Endothelial cell of umbilical vein (primary cell): ENCODE measurements around the gene DCHS1. TPM values are rescaled to one million over a fixed set of nuclear protein-coding genes. Genes with fewer than 3 reads are reported as not detected.

ENCODE experiments used
- BruUV-seq: library from RNA; stranded (reverse); fragments of 400-500 nt; replicated peaks from 2 replicates; lab custom pipeline; 2021; lab: Mats Ljungman, UMichigan
- CTCF ChIA-PET: fragments of 300-600, 350-600 bp; sonication (Branson Sonifier 250); formaldehyde crosslinking; loops from one replicate; lab custom pipeline; 2021; ENCODE audit warnings: antibody characterized with exemption, inconsistent platforms; lab: Charles Lee
- POLR2A ChIA-PET: fragments of 300-600, 350-600 bp; sonication (Branson Sonifier 250); formaldehyde crosslinking; loops from one replicate; lab custom pipeline; 2021; ENCODE audit warnings: antibody characterized with exemption, inconsistent platforms; lab: Charles Lee
- DNase-seq: peaks from one replicate; pipeline ENCODE4 v3.0.0-alpha.2; 2011; ENCODE audit warnings: low read depth, low spot score
- FAIRE-seq: peaks from 2 replicates; lab custom pipeline; 2011; peaks lifted over from hg19 to GRCh38; lab: Jason Lieb, UNC
- H2AFZ ChIP-seq: 2 replicates; pipeline ENCODE4 v1.6.0; 2012; ENCODE audit warnings: low read depth, low read length, control low read depth, inconsistent platforms
- H3K27ac ChIP-seq: 2 replicates; pipeline ENCODE4 v1.5.1; 2011; ENCODE audit warnings: low read depth, mild to moderate bottlenecking, control low read depth, low read length, moderate library complexity; ENCODE audit not compliant: insufficient read depth
- H3K27me3 ChIP-seq, 2 experiments: 2 replicates each; pipeline versions ENCODE4 v1.6.0 to v1.6.1; 2011; ENCODE audit warnings: low read length in 2 of 2, mixed read lengths in 1 of 2; ENCODE audit not compliant: control insufficient read depth in 2 of 2, insufficient read depth in 2 of 2
- H3K36me3 ChIP-seq, 2 experiments: 2 replicates in 1 of 2; 3 replicates in 1 of 2; pipeline ENCODE4 v1.5.1; 2011; ENCODE audit warnings: low read length in 2 of 2, mild to moderate bottlenecking in 1 of 2, moderate library complexity in 1 of 2; ENCODE audit not compliant: control insufficient read depth in 2 of 2, insufficient read depth in 2 of 2; ENCODE audit errors: extremely low read depth in 1 of 2
- H3K4me1 ChIP-seq: 3 replicates; pipeline ENCODE4 v1.5.1; 2011; ENCODE audit warnings: mild to moderate bottlenecking, low read length; ENCODE audit not compliant: control insufficient read depth, insufficient read depth; ENCODE audit errors: extremely low read depth
- H3K4me2 ChIP-seq: 2 replicates; pipeline ENCODE4 v1.6.1; 2011; ENCODE audit warnings: low read length, control low read depth, mixed read lengths; ENCODE audit not compliant: insufficient read depth
- H3K4me3 ChIP-seq, 3 experiments: fragments of 200-600 bp in 1 of 3; sonication (generic), shearing (Covaris generic) in 1 of 3; replicated peaks in 1 of 3; 2 replicates each; pipeline ENCODE4 v1.5.1; 2011 to 2016; ENCODE audit warnings: control low read depth in 3 of 3, low read length in 3 of 3, mild to moderate bottlenecking in 2 of 3, inconsistent platforms in 1 of 3, low read depth in 1 of 3, moderate library complexity in 1 of 3; ENCODE audit not compliant: insufficient read depth in 1 of 3
- H3K79me2 ChIP-seq: 2 replicates; pipeline ENCODE4 v1.6.0; 2012; ENCODE audit warnings: low read length, inconsistent platforms; ENCODE audit not compliant: control insufficient read depth, insufficient read depth
- H3K9ac ChIP-seq: replicated peaks from 2 replicates; pipeline ENCODE3; 2011; ENCODE audit warnings: low read length, control low read depth; ENCODE audit not compliant: insufficient read depth; ENCODE audit errors: extremely low read depth
- H3K9me1 ChIP-seq: replicated peaks from 3 replicates; pipeline ENCODE4 v1.6.0; 2011; ENCODE audit warnings: mild to moderate bottlenecking, low read length; ENCODE audit not compliant: control insufficient read depth, insufficient read depth; ENCODE audit errors: extremely low read depth
- H3K9me3 ChIP-seq: replicated peaks from 2 replicates; pipeline ENCODE4 v1.5.1; 2012; ENCODE audit warnings: low read length, inconsistent platforms; ENCODE audit not compliant: control insufficient read depth, insufficient read depth
- H4K20me1 ChIP-seq: replicated peaks from 2 replicates; pipeline ENCODE3; 2011; ENCODE audit warnings: mild to moderate bottlenecking, low read length; ENCODE audit not compliant: control insufficient read depth, insufficient read depth; ENCODE audit errors: extremely low read depth
- GATA2 ChIP-seq: IDR thresholded peaks from 2 replicates; pipeline ENCODE4 v1.7.0; 2011; ENCODE audit warnings: low read depth, mild to moderate bottlenecking, moderate library complexity, mixed read lengths, low read length; ENCODE audit not compliant: insufficient read length, insufficient read depth
- JUN ChIP-seq: IDR thresholded peaks from 2 replicates; pipeline ENCODE4 v1.6.1; 2011; ENCODE audit warnings: borderline replicate concordance, low read depth; ENCODE audit not compliant: insufficient read length, insufficient read depth
- MAX ChIP-seq: IDR thresholded peaks from 2 replicates; pipeline ENCODE4 v1.6.1; 2011; ENCODE audit not compliant: insufficient read depth, insufficient read length
- POLR2AphosphoS5 ChIP-seq: IDR thresholded peaks from 2 replicates; pipeline ENCODE4 v1.6.1; 2012; ENCODE audit warnings: low read depth, mild to moderate bottlenecking, control low read depth, low read length, moderate library complexity; ENCODE audit not compliant: insufficient read depth
- dilution Hi-C: fragments of 300-500 bp; cut with MboI; formaldehyde crosslinking; loops from one replicate; pipeline ENCODE4 v1.15.0; 2019; ENCODE audit warnings: low sequenced_read_pairs; ENCODE audit not compliant: extremely low pct_ligation_motif_present
- intact Hi-C: fragments of 100-400 bp; cut with micrococcal nuclease; formaldehyde crosslinking; loops from one replicate; pipeline ENCODE4 v1.10.0; 2022
- polyA plus RNA-seq, 4 experiments: library from polyadenylated mRNA; depleted of rRNA in 3 of 4; stranded (reverse) in 3 of 4; unstranded in 1 of 4; fragments of >200 nt; gene quantifications; 2 replicates each; pipeline versions ENCODE4 v1.2.1 to v1.2.3, GENCODE V29; 2011 to 2012; ENCODE audit warnings: missing spikeins in 1 of 4
- total RNA-seq: library from RNA; stranded (reverse); gene quantifications from 2 replicates; pipeline ENCODE4 v1.2.3, GENCODE V29; 2021
- TF ChIP-seq, protein P1 (sequence below), 2 donors: IDR thresholded peaks; 1 replicate in 1 of 2; 2 replicates in 1 of 2; pipeline ENCODE4 v1.5.1; 2011; ENCODE audit warnings: low read length in 2 of 2, mild to moderate bottlenecking in 2 of 2, moderate library complexity in 2 of 2, control low read depth in 1 of 2, inconsistent platforms in 1 of 2, low read depth in 1 of 2; ENCODE audit not compliant: insufficient read depth in 1 of 2; ENCODE audit errors: extremely low read depth in 1 of 2

The DCHS1 gene
- total and polyA plus RNA-seq, 2 donors (not counting 3 experiments of a cell fraction or from before 2014, with no cell fraction given) = 56.2 to 73.0 TPM

DNA sequence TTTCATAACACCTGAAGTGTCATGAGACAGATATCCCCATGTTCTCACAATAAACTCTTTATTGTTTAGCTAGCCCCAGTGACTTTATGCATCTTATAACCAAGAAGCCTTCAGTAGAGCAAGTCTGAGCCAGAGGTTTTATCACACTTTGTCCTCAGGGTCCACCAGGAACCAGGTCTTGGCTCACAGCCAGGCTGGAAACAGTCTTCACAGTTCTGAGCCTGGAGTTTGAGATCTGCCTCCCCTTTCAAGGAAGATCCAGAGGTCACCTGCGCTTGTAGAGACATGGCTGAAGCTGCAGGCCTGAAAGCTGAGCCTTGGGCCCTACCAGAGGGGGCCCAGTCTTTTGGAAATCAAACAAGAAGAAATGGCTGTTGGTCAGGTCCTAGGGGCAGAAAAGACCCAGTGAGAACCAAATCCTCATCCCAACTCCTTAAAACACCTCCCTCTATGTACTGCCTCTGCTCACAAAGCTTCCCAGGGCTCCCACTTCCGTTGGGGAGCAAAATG lies 55.7 kb downstream of the DCHS1 start:
- H3K9me3 ChIP-seq = no peaks in the 10 kb centered on the region
- DNase-seq = no peak
- H4K20me1 ChIP-seq = peaks cover 3% of the 10 kb centered on the region
- H3K4me2 ChIP-seq = no peak overlapping the region
- TF ChIP-seq MAX (no peak), JUN (no peak), POLR2AphosphoS5 (no peak), GATA2 (no peak)
- TF ChIP-seq, protein P1, sequence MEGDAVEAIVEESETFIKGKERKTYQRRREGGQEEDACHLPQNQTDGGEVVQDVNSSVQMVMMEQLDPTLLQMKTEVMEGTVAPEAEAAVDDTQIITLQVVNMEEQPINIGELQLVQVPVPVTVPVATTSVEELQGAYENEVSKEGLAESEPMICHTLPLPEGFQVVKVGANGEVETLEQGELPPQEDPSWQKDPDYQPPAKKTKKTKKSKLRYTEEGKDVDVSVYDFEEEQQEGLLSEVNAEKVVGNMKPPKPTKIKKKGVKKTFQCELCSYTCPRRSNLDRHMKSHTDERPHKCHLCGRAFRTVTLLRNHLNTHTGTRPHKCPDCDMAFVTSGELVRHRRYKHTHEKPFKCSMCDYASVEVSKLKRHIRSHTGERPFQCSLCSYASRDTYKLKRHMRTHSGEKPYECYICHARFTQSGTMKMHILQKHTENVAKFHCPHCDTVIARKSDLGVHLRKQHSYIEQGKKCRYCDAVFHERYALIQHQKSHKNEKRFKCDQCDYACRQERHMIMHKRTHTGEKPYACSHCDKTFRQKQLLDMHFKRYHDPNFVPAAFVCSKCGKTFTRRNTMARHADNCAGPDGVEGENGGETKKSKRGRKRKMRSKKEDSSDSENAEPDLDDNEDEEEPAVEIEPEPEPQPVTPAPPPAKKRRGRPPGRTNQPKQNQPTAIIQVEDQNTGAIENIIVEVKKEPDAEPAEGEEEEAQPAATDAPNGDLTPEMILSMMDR (IDR thresholded peaks at IDR 0.05; ENCODE audit: extremely low read depth in 1 of 2, insufficient read depth in 1 of 2, low read depth in 1 of 2, low read length in 2 of 2) = no peak
- H3K27me3 ChIP-seq = no peaks in the 10 kb centered on the region
- dilution Hi-C loops = no loop called here
- H3K4me3 ChIP-seq = no peak overlapping the region
- peaks cover 61% of the 10 kb centered on the region for H3K79me2 ChIP-seq
- POLR2A ChIA-PET = no interaction called here
- no peak overlapping the region for H3K27ac ChIP-seq
- H3K9ac ChIP-seq = no peak overlapping the region
- FAIRE-seq = no peak
- no TSS peak for BruUV-seq
- CTCF ChIA-PET = interaction anchor here (1.5 kb wide), 1 partner anchor 69 kb away, joined by 4 read pairs; no protein-coding TSS in a partner anchor
- H3K9me1 ChIP-seq = no peaks in the 10 kb centered on the region
- intact Hi-C loops = no loop called here
- H2AFZ ChIP-seq = no peak overlapping the region
- H3K4me1 ChIP-seq = peaks cover 14% of the 10 kb centered on the region
- H3K36me3 ChIP-seq = peaks cover 22 to 23% of the 10 kb centered on the region in 2 experiments
